HepG2 (cell line): ENCODE results near the gene FAM83F. TPM values are rescaled to one million over a fixed set of nuclear protein-coding genes. Genes with fewer than 3 reads are reported as not detected.

Source experiments
- ATAC-seq: fragments of 200-7000 bp; cut with Tn5 transposase; 3 replicates; pipeline ENCODE4 v1.9.1; 2020; ENCODE audit warnings: mild to moderate bottlenecking, moderate library complexity
- BruUV-seq: library from RNA; stranded (reverse); fragments of 400-500 nt; replicated peaks from 2 replicates; lab custom pipeline; 2021; lab: Mats Ljungman, UMichigan
- CTCF ChIA-PET: fragments of 300-600 bp; formaldehyde crosslinking; extraction: SDS; loops from one replicate; lab custom pipeline; 2021; ENCODE audit warnings: low total read pairs, inconsistent platforms, low intra/inter-chr PET ratio; lab: Yijun Ruan, JAX
- POLR2A ChIA-PET: fragments of 350-600 bp; sonication (Branson Sonifier 250); formaldehyde crosslinking; loops from one replicate; lab custom pipeline; 2020; ENCODE audit warnings: antibody characterized with exemption, inconsistent platforms; lab: Yijun Ruan, JAX
- DNase-seq: peaks from one replicate; pipeline ENCODE4 v3.0.0-alpha.2; 2015; ENCODE audit warnings: low spot score
- FAIRE-seq: peaks from 3 replicates; lab custom pipeline; 2011; peaks lifted over from hg19 to GRCh38; lab: Jason Lieb, UNC
- H2AFZ ChIP-seq: one replicate; pipeline ENCODE4 v1.6.1; 2011; ENCODE audit warnings: low read length, inconsistent platforms
- H3K27ac ChIP-seq: fragments of 300-600 bp; 3 replicates; pipeline ENCODE4 v1.8.0; 2011; ENCODE audit warnings: mixed run types, mild to moderate bottlenecking, mixed read lengths, low read length, inconsistent platforms; ENCODE audit not compliant: insufficient read depth; ENCODE audit errors: extremely low read length
- H3K27me3 ChIP-seq, 2 experiments: fragments of 200-600 bp in 1 of 2; 2 replicates in 1 of 2; 3 replicates in 1 of 2; pipeline versions ENCODE4 v1.6.0 to v1.8.0; 2011; ENCODE audit warnings: low read length in 2 of 2, mild to moderate bottlenecking in 2 of 2, moderate library complexity in 2 of 2, inconsistent platforms in 1 of 2; ENCODE audit not compliant: insufficient read depth in 2 of 2, control insufficient read depth in 1 of 2
- H3K36me3 ChIP-seq, 2 experiments: fragments of 200-600 bp in 1 of 2; replicated peaks in 1 of 2; 2 replicates in 1 of 2; 3 replicates in 1 of 2; pipeline versions ENCODE4 v1.5.1 to v1.8.0; 2011; ENCODE audit warnings: low read length in 2 of 2, inconsistent platforms in 1 of 2; ENCODE audit not compliant: insufficient read depth in 2 of 2, control insufficient read depth in 1 of 2
- H3K4me1 ChIP-seq: 2 replicates; pipeline ENCODE4 v1.5.1; 2012; ENCODE audit warnings: low read length, inconsistent platforms; ENCODE audit not compliant: insufficient read depth
- H3K4me2 ChIP-seq: 2 replicates; pipeline ENCODE4 v1.6.0; 2011; ENCODE audit warnings: low read depth, low read length, inconsistent platforms
- H3K4me3 ChIP-seq, 3 experiments: fragments of 200-600 bp in 1 of 3; sonication (generic), shearing (Covaris generic) in 1 of 3; replicated peaks in 1 of 3; 2 replicates each; pipeline ENCODE4 v1.5.1; 2011 to 2016; ENCODE audit warnings: low read length in 3 of 3, inconsistent platforms in 2 of 3, low read depth in 2 of 3, mild to moderate bottlenecking in 2 of 3, control low read depth in 1 of 3, mixed read lengths in 1 of 3; ENCODE audit not compliant: insufficient read depth in 1 of 3
- H3K79me2 ChIP-seq: one replicate; pipeline ENCODE4 v1.6.1; 2011; ENCODE audit warnings: low read length, inconsistent platforms; ENCODE audit not compliant: insufficient read depth
- H3K9ac ChIP-seq: 2 replicates; pipeline ENCODE4 v1.6.0; 2011; ENCODE audit warnings: mild to moderate bottlenecking, low read depth, low read length, inconsistent platforms; ENCODE audit not compliant: insufficient read depth
- H3K9me3 ChIP-seq: 2 replicates; pipeline ENCODE4 v1.5.1; 2012; ENCODE audit warnings: mild to moderate bottlenecking, low read length
- H4K20me1 ChIP-seq: 2 replicates; pipeline ENCODE4 v1.6.0; 2011; ENCODE audit warnings: inconsistent platforms, mild to moderate bottlenecking, low read length, moderate library complexity; ENCODE audit not compliant: insufficient read depth
- DRAP1 ChIP-seq: IDR thresholded peaks from 2 replicates; pipeline ENCODE4 v1.6.1; 2016; ENCODE audit warnings: missing genetic modification reagents, missing compliant biosample characterization
- ELF4 ChIP-seq: sonication (generic); formaldehyde crosslinking; IDR thresholded peaks from 2 replicates; pipeline ENCODE4 v1.5.0; 2020; ENCODE audit warnings: missing genetic modification reagents, mild to moderate bottlenecking, moderate library complexity, borderline replicate concordance
- HDAC2 ChIP-seq: sonication (generic); formaldehyde crosslinking; IDR thresholded peaks from 2 replicates; pipeline ENCODE4 v1.4.0; 2020; ENCODE audit warnings: missing genetic modification reagents
- KAT2B ChIP-seq: fragments of 150-350 bp; IDR thresholded peaks from 2 replicates; pipeline ENCODE4 v1.6.1; 2014; ENCODE audit warnings: low read depth, low read length, borderline replicate concordance
- POLR2G ChIP-seq: fragments of 200-400 bp; formaldehyde crosslinking; IDR thresholded peaks from 2 replicates; pipeline ENCODE4 v1.6.1; 2018; ENCODE audit warnings: mild to moderate bottlenecking, low read depth, low read length, moderate library complexity
- SETDB1 ChIP-seq: sonication (generic); formaldehyde crosslinking; IDR thresholded peaks from 2 replicates; pipeline ENCODE4 v1.5.1; 2020; ENCODE audit warnings: missing genetic modification reagents, mild to moderate bottlenecking, borderline replicate concordance
- WGBS: methylation state at CpG from one replicate; pipeline ENCODE4 v1.1.6; 2017; ENCODE audit warnings: low lambda C conversion rate; 5-methylcytosine and 5-hydroxymethylcytosine counted together
- in situ Hi-C: cut with HindIII; loops from 2 replicates; pipeline ENCODE4 v1.10.0; 2017; ENCODE audit warnings: low pct_unique_long_range_greater_than_20kb; ENCODE audit not compliant: extremely low pct_ligation_motif_present
- intact Hi-C: fragments of 100-400 bp; cut with micrococcal nuclease; formaldehyde crosslinking; loops from one replicate; pipeline ENCODE4 v1.10.0; 2022; ENCODE audit not compliant: unreplicated experiment
- polyA plus RNA-seq, 8 experiments: library from polyadenylated mRNA; depleted of rRNA in 3 of 8; stranded (reverse) in 7 of 8; unstranded in 1 of 8; fragments of >200 nt; fragmentation: Illumina TruSeq in 4 of 8; extraction: Trizol in 4 of 8; gene quantifications; 2 replicates each; pipeline versions ENCODE4 v1.2.1 to v1.2.3, GENCODE V29; 2011 to 2016; ENCODE audit warnings: low read depth in 4 of 8, missing spikeins in 1 of 8, mixed read lengths in 1 of 8; ENCODE audit not compliant: insufficient read depth in 1 of 8
- total RNA-seq, 5 experiments: library from RNA; depleted of rRNA; stranded (reverse); fragments of >200 nt; fragmentation: Illumina TruSeq; extraction: Trizol; gene quantifications; 2 replicates each; pipeline ENCODE4 v1.2.3, GENCODE V29; 2016; ENCODE audit warnings: low read depth in 1 of 5

Gene FAM83F
- total and polyA plus RNA-seq, 2 of the 13 experiments (the other 11 are each of a cell fraction or from before 2014, with no cell fraction given) = not detected

GRCh38 chr22:39980596-39980995 is 14.2 kb upstream of the FAM83F start:
- TF ChIP-seq HDAC2 (no peak), SETDB1 (CRISPR knock-in tag) (no peak), POLR2G (no peak)
- FAIRE-seq = no peak
- DNase-seq = no peak
- no peaks in the 10 kb centered on the region for H3K4me1 ChIP-seq
- no peak overlapping the region for H3K4me2 ChIP-seq
- ChIA-PET POLR2A (no interaction called here), CTCF (no interaction called here)
- ATAC-seq = no peak
- no peak overlapping the region for H3K27ac ChIP-seq
- H3K79me2 ChIP-seq = no peaks in the 10 kb centered on the region
- 20% methylated on average over 1 of the region's 6 CpGs for WGBS
- no peaks in the 10 kb centered on the region for H3K9me3 ChIP-seq
- intact Hi-C loops = no loop called here
- H3K4me3 ChIP-seq = no peak overlapping the region
- no peaks in the 10 kb centered on the region for H3K36me3 ChIP-seq
- peaks cover 0 to 4% of the 10 kb centered on the region in 2 experiments; a peak in 1 of 5 replicates for H3K27me3 ChIP-seq
- in situ Hi-C loops = no loop called here
- H4K20me1 ChIP-seq = no peaks in the 10 kb centered on the region
- no peak overlapping the region for H2AFZ ChIP-seq
- H3K9ac ChIP-seq = no peak overlapping the region
- BruUV-seq = no TSS peak

- no peak overlapping the region for H2AFZ ChIP-seq
- in situ Hi-C loops = no loop called here
- no TSS peak for BruUV-seq
- no peaks in the 10 kb centered on the region for H3K79me2 ChIP-seq
- ChIA-PET POLR2A (no interaction called here), CTCF (no interaction called here)
- DNase-seq = no peak
- H3K4me1 ChIP-seq = 0 out of 2 replicates have a peak, but pooled peaks cover 5% of the 10 kb centered on the region
- 28% methylated on average over 4 of the region's 4 CpGs for WGBS
- ATAC-seq = no peak
- no peak overlapping the region for H3K27ac ChIP-seq
- H3K27me3 ChIP-seq = peaks cover 0 to 2% of the 10 kb centered on the region in 2 experiments; a peak in 1 of 5 replicates
- intact Hi-C loops = no loop called here
- no peaks in the 10 kb centered on the region for H3K9me3 ChIP-seq
- H4K20me1 ChIP-seq = no peaks in the 10 kb centered on the region
- H3K36me3 ChIP-seq = no peaks in the 10 kb centered on the region
- no peak overlapping the region for H3K9ac ChIP-seq
- no peak for TF ChIP-seq ELF4 (CRISPR knock-in tag)
- no peak for TF ChIP-seq KAT2B
- no peak for TF ChIP-seq DRAP1 (CRISPR knock-in tag)
- no peak overlapping the region for H3K4me2 ChIP-seq
- H3K4me3 ChIP-seq = no peak overlapping the region
- FAIRE-seq = no peak
Measured at GRCh38 chr22:39983346-39983745, 11.4 kb upstream of the FAM83F start.
